GM18858 (cell line): ENCODE data around the gene ELMOD2.

Source experiments
- ATAC-seq: cut with Tn5 transposase; IDR thresholded peaks from one replicate; pipeline ENCODE4 v1.9.1; 2021; ENCODE audit not compliant: unreplicated experiment

ELMOD2 gene

DNA sequence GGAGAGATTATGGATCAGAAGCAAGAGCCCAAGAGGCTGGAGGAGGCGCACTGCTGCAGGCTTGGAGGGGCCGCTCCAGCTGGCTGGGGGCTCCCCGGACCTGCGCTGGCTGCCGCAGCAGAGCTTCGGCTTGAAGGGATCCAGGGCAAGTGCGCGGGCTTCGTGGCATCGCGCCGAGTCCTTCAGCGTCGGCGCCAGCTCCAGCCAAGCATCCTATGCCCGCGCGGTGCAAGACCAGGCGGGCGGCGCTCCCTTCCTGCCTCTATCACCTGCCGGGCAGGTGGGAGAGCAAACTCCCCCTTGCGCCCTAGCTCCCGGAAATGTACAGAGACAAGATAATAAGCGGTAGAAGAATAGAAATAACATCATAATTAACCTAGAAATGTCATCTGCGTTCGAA, 55.3 kb downstream of the ELMOD2 start:
- ATAC-seq = no peak

DNA sequence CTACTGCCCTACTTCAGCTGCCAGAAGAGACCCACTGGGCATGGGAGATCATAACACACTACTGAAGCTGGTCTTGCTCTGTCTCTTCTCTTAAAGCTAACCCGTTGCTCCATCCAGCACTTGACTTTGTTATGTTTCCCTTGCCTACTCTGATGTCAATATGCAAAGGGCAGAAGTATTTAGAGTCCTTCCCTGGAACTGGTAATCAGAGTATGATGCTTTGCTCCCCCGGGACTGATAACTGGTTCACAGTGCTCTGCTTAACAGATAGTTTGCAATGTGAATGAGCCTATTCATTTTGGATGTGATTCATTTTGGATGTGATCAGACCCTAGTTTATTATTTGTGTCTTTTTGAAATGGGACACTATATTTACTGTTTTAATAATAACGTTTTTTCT, 57.1 kb downstream of the ELMOD2 start:
- ATAC-seq = no peak

DNA sequence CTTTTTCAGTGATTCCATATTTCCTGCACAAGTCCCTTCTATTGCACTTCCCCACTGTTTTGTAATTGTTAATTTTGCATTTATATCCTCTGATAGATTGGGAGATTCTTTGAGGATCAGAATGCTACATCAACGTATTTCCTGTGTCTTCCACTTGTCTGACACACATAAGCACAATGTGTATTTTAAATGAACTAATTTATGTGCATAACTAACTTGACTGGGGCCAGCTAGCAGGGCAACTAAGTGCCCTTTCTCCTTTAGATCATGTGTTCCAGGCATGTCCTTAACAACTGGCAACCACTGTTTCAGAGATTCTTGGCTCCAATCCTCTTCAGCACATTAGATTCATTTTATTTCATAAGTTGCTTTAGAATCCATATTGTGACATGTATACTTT, 60.5 kb downstream of the ELMOD2 start:
- no peak for ATAC-seq

DNA sequence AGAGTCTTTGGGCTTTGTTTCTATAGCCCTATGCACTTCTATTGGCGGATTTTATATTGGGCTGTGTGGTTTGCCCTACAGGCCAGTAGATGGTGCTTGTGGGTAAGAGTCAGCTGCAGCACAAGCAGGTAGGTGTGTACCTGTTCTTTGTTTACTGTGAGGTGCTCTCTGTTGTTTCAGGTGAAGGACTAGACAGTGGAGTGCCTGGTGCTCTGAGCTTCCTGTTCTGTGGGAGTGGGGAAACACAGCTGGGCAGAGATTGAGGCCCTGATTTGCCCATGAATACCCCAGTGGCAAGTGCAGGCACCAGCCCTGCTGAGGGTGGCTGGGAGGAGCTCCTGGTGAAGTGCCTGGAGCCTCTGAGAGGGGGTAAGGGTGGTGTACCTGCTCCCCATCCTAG, 71.1 kb downstream of the ELMOD2 start:
- no peak for ATAC-seq

DNA sequence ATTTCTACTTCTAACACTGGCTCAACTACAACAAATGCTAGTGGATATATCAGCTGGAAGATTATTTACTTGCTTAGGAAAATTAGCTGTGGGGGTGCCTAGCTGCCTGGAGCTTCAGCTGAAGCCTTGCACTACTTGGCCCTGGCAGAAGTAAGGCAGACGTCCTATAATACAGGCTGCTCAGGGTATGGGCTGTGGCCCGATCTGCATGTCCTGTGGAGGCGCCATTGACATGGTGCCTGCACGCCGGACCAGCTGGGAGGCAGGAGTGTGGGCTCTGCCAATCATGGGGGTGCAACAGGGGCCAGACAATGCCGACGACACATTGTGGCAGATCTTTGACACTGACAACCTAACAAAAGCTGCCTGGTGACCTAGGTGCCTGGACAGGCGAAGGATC, 76.4 kb downstream of the ELMOD2 start:
- ATAC-seq = no peak

DNA sequence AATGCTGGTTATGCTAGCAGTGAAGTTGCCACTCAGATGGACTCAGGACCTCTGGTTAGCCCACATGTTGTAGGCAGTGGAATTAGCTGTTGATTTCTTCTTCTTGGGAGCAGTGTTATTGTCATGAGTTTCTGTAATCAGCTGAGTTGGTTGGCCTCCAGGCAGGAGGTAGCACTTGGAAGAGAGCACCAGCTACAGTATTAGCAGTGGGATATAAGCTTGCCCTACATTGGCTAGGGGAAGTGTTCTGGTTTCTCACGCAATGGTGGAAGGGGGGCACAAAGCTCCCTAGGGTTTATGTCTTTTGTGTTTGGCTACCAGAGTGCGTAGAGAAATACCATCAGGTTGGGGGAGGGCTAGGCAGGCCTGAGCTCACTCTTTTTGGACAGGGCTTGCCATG, 78.7 kb downstream of the ELMOD2 start:
- ATAC-seq = no peak

DNA sequence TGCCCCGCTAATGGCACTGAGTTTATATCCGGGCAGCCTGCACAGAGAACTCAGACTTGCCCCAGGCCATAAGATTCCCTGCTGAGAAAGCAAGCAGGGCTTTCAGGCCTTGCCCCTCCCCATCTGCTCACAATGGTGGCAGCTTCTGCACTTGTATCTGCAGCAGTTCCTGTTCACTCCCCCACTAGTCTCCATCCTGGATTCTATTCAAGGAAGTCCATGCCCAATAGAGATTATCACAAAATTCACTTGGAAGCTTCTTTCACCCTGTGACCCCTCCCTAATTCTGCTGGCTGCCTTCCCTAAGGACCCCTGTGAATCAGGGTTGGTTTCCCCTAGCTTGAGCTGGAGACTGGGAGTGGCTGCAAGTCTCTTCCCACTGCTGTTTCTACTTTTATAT, 79.3 kb downstream of the ELMOD2 start:
- no peak for ATAC-seq
